ENCODE measurements around the gene OR2B2.

- TF ChIP-seq, protein P1, sequence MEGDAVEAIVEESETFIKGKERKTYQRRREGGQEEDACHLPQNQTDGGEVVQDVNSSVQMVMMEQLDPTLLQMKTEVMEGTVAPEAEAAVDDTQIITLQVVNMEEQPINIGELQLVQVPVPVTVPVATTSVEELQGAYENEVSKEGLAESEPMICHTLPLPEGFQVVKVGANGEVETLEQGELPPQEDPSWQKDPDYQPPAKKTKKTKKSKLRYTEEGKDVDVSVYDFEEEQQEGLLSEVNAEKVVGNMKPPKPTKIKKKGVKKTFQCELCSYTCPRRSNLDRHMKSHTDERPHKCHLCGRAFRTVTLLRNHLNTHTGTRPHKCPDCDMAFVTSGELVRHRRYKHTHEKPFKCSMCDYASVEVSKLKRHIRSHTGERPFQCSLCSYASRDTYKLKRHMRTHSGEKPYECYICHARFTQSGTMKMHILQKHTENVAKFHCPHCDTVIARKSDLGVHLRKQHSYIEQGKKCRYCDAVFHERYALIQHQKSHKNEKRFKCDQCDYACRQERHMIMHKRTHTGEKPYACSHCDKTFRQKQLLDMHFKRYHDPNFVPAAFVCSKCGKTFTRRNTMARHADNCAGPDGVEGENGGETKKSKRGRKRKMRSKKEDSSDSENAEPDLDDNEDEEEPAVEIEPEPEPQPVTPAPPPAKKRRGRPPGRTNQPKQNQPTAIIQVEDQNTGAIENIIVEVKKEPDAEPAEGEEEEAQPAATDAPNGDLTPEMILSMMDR (IDR thresholded peaks at IDR 0.05), result no peak
- peak; percentile 96 for TF ChIP-seq POLR2A (IDR thresholded peaks at IDR 0.05)
Observed at GRCh38 chr6:27893059-27893835, 18.9 kb downstream of the OR2B2 start.

Measured in right lobe of liver (tissue), 4 donors.